ENCODE results near the gene SCAI.
"Not testable (repeated sequence)": the region's sequence is repeated elsewhere in the genome, so short reads cannot be mapped to it uniquely, and the experiment has no call there.

SCAI gene

GRCh38 chr9:125150349-125151245 is 7.3 kb upstream of the SCAI start:
- no peak for DNase-seq (ENCODE audit: low read depth in 2 of 2)

GRCh38 chr9:125147401-125147951 is 4.1 kb upstream of the SCAI start:
- DNase-seq (ENCODE audit: low read depth in 2 of 2): no peak

- DNase-seq (ENCODE audit: low read depth in 2 of 2): no peak
Measured at GRCh38 chr9:125146247-125146646, 2.9 kb upstream of the SCAI start.

DNA sequence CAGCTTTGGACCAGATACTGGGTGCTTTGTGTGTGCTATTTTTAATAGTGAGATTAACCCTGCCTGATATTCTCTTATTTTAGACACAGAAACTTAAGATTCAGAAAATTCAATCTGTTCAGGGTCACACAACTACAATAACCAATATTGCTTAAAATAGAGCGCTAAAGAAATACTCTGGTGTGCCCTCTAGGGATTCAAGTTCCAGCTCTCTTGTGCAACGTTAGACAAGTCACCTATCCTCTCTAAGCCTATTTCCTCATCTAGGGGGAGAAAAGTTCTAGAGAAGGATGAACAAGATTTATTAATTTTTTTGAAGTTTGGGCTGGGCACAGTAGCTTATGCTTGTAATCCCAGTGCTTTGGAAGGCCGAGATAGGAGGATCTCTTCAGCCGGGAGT is 2.1 kb upstream of the SCAI start:
- no peak for DNase-seq (ENCODE audit: low read depth in 2 of 2)

DNA sequence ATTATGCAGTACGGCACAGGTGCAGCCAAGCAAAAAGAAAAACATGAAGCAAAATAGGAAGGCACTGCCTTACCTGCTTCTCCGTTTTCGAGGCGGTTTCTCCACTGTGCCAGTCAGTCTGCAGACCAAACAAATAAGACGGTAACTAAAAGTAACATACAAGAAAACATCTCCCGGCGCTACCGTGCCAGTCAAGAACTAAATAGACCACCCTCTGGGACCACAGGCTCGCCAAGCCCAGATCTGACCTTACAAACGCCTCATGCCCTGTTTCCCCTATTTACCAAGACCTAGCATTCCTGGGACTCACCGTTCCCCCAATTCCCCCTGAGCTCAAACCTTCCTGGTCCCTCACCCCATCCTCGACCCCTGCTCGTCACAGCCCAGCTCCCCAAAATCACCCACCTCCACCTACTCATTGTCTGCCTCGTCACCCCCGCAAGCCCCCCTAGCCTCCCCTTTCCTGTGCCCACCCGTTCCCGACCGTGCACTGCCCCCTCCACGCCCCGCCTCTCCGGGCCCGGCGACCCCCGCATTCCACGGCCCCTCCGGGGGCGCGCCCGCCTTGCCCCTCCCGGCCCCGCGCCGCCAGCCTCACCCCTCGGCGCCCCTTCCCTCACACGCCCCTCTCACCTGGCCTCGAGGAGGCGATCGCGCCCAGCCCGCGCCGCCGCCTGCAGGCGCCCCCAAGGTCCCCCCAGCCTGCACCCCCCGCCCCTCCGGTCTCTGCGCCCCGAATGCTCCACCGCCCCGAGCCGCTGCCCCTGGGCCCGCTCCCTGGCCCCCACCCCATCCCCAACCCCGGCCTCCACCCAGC is 560 bp downstream of the SCAI start:
- no peak for DNase-seq (ENCODE audit: low read depth in 2 of 2)

DNA sequence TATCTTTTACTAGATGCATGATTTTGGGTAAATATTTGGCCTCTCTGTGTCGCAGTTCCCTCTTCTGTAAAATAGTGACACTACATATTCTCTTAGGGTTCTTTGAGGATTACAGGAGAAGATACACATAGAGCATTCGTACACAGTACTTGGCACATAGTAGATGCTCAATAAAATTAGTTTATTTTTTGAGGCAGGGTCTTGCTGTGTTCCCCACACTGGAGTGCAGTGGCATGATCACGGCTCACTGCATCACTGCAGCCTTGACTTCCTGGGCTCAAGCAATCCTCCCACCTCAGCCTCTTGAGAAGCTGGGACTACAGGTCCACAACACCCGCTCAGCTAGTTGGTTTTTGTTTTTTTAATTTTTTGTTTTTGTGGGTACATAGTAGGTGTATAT is 1.6 kb downstream of the SCAI start:
- no peak for DNase-seq (ENCODE audit: low read depth in 2 of 2)

DNA sequence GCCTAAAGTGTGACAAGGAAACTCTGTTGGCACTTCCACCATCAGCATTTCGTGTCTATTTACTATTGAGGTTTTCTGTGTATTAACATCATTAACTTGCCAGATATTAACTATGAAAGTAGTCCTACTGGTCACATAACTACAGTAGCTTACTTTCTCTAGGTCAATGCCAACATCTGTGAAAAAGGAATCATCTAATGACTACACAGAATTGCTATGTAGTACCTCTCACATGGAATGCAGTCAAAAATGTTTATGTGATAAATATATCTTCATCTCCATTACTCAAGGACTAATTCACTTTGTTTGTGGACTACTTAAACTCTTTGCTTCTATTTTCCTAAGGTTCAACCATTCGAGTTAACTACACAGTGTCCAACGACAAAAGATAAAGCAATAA is 2.1 kb downstream of the SCAI start:
- no peak for DNase-seq (ENCODE audit: low read depth in 2 of 2)

GRCh38 chr9:125140576-125140975 is 2.8 kb downstream of the SCAI start:
- no peak for DNase-seq (ENCODE audit: low read depth in 2 of 2)

DNA sequence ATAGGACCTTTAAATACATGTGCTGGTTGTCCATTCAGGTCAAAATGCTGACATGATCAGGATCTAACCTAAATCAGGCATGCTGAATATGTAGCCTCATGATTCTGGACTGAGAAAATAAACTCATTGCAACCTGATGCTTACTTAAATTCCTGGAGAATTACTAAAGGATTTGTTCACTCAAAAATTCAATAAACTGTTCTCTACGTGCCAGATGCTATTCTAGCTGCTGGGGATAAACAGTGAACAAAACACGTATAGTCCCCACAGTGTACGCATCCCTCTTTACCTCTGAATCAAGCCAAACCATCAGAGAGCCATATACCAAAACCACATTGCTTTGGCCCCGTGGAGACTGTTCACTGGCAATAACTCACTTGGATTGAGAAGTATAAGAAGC is 6.1 kb downstream of the SCAI start:
- DNase-seq (ENCODE audit: low read depth in 2 of 2): no peak

GRCh38 chr9:125134976-125135375 is 8.4 kb downstream of the SCAI start:
- DNase-seq (ENCODE audit: low read depth in 2 of 2): no peak

DNA sequence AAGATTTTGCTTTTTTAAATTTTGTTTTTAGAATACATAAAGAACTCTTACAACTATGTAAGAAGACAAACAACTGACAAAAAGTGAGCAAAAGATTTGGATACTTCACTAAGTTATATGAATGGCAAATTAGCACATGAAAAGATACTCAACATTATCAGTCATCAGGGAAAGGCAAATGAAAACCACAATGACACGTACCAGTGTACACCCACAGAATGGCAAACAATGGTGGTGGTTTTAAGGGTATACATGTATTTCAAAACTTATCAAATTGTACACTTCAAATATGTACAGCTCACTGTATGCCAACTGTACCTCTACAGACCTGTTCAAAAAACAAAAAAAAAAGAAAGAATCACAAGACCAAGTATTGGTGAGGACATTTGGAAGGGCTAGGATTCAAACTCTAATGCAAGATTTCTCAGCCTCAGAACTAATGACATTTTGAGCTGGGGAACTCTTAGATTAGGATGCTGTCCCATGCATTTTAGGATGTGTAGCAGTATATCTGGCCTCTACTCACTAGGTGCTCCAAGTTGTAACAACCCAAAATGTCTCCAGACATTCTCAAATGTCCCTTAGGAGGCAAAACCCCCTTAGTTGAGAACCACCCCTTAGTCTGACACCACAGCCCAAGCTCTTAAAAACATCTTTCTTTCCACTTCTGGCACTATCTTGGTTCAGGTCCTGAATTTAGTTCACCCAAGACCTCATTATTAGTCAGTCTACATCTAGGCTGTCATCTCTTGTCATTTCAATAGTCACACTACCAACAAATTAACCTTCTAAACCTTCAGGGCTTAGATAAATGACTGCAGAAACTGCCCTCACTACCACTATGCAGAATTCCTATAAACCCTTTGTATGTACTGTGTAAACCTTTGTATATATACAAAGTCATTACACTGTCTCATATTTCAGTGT is 9.7 kb downstream of the SCAI start:
- DNase-seq (ENCODE audit: low read depth in 2 of 2): no peak

DNA sequence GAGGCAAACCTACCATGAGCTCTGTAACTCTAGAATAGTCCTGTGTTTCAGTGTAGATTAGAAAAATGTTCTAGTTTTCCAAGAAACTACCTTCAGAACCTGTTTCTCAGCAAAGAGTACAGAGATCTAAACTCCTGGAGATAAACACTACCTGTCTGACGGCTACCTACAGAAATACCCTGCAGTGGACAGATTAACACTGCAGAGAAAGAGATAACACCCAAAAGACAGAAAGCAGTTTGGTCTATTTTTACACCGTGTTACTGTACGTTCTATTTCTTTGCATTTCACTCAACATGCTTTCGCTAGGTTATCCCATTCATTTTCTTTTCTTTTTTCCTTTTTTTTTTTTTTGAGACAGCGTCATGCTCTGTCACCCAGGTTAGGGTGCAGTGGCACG is 11.6 kb downstream of the SCAI start:
- DNase-seq (ENCODE audit: low read depth in 2 of 2): no peak

DNA sequence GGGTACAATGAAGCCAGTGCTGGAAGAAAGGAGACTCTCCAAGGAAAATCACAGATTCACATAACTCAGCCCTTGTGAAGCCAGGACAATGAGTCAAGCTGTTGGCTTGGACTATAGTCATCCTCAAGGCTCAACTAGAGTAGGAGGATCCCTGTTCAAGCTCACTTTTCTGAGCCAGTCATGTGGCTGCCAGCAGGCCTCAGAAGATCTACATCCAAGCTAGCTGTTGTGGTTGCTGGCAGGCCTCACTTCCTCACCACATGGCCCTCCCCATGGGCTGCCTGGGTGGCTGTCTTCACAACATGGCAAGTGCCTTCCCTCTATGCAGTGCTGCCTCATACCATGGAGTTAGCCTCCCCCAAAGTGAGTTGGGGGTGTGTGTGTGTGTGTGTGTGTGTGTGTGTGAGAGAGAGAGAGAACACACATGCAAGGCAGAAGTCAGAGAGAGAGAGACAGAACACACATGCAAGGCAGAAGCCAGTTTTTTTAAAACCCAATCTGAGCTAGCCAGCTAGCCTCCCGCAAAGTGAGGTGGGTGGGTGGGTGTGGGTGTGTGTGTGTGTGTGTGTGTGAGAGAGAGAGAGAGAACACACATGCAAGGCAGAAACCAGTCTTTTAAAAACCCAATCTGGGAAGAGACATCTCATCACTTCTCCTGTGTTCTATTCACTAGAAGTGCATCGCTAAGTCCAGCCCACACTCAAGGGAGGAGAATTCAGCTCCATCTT is 17.1 kb downstream of the SCAI start:
- DNase-seq (ENCODE audit: low read depth in 2 of 2): peak; percentile 68 to 69

GRCh38 chr9:125125523-125125922 is 17.8 kb downstream of the SCAI start:
- no peak for DNase-seq (ENCODE audit: low read depth in 2 of 2)

DNA sequence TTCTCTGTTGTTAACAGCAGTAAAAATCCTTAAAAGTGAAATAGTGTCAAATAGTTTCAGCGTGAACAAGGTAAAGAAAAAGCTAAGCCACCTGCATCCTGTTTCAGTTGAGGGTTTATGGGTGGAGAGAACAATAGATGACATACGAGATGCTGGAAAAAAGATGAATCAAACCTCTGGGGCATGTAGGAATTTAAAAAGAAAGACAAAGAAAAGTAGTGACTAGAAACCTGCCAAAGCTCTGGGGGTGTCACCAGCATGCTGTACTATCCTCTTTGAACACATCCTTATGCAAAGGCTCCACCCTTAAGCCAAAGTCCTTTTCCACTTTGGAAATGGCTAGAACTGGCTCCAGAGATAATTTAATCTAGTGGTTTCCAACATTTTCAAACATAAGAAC is 22.2 kb downstream of the SCAI start:
- DNase-seq (ENCODE audit: low read depth in 2 of 2): no peak

DNA sequence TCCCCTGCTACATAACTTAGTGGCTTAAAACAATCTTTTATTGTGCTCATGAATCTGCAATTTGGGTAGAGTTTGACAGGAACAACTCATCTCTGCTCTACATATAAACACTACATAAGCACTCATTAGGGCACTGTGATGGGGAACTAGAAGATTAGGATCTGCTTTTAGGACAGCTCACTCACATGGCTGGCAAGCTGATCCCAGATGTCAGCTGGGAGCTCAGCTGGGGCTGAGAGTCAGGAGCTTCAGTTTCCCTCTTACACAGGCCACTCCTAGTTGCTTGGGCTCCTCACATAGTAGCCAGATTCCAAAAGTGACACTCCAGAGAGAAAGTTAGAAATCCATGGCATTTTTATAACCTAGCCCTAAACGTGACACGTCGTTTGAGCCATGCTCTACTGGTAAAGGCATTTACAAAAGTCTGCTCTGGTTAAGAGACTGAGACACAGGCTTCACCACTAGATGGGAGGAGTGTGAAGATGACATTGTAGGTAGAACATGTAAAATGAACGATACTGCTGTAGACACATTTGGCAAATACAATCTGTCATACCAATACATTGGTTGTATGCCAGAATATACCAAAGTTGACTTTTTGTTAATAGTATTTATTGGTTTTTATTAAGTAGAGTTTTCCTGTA is 23.6 kb downstream of the SCAI start:
- DNase-seq (ENCODE audit: low read depth in 2 of 2): no peak

- not testable (repeated sequence) for DNase-seq (ENCODE audit: low read depth in 2 of 2)
Measured at GRCh38 chr9:125118696-125119095, 24.6 kb downstream of the SCAI start.

DNA sequence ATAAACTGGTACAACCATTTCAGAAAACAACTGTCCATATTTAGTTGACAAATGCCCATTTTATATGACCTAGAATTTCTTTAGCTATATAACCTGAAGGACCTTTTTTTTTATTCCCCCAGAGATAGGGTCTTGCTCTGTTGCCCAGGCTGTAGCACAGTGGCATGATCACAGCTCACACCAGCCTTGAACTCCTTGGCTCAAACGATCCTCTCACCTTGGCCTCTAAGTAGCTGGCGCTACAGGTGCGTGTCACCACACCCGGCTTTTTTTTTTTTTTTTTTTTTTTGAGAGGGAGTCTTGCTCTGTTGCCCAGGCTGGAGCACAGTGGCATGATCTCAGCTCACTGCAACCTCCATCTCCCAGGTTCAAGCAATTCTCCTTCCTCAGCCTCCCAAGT is 28.8 kb downstream of the SCAI start:
- DNase-seq (ENCODE audit: low read depth in 2 of 2): not testable (repeated sequence)

GRCh38 chr9:125110464-125110863 is 32.9 kb downstream of the SCAI start:
- no peak for DNase-seq (ENCODE audit: low read depth in 2 of 2)

DNA sequence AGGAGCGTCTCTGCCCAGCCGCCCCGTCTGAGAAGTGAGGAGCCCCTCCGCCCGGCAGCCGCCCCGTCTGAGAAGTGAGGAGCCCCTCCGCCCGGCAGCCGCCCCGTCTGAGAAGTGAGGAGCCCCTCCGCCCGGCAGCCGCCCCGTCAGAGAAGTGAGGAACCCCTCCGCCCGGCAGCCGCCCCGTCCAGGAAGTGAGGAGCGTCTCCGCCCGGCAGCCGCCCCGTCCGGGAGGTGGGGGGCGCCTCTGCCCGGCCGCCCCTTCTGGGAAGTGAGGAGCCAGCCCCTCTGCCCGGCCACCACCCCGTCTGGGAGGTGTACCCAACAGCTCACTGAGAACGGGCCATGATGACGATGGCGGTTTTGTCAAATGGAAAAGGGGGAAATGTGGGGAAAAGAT is 34.8 kb downstream of the SCAI start:
- DNase-seq (ENCODE audit: low read depth in 2 of 2): not testable (repeated sequence)
